GM18520 (cell line): ENCODE results near the gene GPR6.

Source experiments
- ATAC-seq: cut with Tn5 transposase; IDR thresholded peaks from one replicate; pipeline ENCODE4 v1.9.1; 2021; ENCODE audit not compliant: unreplicated experiment

The GPR6 gene

DNA sequence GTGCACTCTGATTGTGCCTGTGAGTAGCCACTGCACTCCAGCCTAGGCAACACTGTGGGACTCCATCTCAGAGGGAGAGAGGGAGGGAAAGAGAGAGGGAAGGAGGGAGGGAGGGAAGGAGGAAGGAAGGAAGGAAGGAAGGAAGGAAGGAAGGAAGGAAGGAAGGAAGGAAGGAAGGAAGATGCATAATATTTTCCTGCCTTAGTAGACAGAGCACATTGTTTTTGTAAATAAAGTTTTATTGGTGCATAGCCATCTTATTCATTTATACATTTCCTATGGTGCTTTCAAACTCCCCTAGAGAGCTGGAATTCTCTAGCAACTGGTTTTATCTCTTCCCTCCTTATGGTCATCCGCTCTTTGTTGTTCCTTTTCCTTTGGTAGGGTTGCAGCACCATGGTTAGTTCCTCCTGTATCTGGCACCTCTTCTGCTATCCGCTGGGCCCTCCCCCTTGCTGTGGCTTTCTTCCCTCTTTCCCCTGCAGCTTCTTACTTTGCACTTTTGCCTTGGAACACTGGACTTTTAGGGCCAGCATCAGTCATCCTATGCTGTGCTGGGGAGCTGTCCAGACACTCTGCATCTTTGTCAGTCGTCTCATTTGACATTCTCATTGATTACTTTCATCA is 20.2 kb downstream of the GPR6 start:
- ATAC-seq = no peak

DNA sequence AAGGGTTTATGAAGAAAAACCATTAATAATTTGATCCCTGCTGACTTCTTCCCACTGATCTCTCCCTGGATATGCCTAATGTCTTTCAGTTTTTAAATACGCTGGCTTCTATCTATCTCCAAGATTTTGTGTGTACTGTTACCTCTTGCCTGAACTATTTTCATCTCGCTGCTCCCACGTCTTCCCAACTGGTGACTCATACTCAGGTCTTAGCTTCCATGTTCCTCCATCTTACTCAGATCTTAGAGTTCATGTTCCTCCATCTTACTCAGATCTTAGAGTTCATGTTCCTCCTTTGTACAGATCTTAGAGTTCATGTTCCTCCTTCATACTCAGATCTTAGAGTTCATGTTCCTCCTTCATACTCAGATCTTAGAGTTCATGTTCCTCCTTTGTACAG is 21.6 kb downstream of the GPR6 start:
- no peak for ATAC-seq

DNA sequence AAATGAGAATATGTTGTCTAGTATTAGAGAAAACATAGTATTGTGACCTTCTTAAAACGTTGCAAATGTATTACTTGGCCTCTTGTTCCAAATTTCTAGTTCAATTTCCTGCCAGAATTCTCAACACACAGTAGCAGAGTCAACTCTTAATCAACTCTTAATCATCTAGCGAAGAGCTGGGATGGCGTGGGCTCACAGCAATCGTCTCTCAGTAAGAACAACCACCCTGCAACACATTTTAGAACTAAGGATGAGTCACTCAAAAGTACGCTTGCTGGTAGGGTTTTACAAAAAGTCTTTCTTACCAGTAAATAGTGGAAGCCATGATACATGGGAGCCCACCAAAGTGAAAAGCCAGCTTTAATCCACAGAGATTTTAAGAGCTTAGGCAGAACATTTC is 24.6 kb downstream of the GPR6 start:
- ATAC-seq = no peak

DNA sequence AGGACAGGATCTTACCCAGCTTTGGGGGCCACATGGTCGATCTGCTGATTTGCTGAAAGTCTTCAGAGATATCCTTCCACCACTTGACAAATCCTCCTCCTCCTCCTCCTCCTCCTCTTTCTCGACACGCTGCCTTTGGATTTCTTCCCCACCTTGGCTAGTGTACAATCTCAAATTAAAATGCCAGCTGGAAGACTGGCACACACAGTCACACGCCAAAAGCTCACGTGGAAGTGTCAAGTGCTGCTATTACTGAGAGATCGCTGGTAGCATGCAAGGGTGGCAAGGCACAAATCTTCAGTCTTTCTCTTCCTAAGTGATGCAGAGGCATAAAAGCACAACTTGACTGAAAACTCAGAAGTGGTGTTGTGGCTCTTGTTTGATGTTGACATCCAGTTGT is 35.3 kb downstream of the GPR6 start:
- no peak for ATAC-seq

DNA sequence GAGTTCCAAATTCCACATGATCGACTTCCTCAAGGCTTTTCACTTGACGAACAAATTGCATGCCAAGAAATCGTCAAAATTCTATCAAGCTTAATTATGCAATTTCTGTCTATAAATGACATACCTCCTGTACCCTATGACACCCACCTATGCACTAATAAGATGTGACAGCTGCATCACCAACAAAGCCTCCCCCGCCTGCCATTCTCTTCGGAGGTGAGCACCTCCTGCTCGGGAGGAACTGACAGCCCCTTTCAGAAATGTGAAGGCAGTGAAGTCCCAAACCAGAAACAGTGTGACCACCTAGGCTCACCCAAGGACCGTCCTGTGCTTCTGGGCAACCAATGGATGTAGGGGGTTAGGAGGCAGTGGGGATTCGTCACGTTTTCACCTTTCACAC is 37.1 kb downstream of the GPR6 start:
- ATAC-seq = no peak

DNA sequence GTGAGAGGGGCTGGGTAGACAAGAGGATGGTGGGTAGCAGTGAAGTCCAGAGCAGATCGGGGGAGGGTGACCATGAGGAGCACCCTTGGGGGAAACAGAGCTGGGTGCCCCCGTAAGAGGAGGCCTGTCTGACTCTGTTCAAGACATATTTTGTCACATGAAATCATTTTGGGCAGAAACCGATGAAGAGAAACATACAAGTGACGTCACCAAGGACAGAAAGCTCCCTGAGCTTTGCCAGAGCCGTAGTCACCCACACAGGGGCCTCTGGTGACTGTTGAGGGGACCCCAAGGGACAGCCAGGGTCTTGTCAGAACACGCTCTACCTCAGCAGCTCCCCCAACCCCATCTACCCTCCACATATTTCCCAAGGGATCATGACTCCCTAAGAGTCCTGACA is 39.2 kb downstream of the GPR6 start:
- no peak for ATAC-seq

DNA sequence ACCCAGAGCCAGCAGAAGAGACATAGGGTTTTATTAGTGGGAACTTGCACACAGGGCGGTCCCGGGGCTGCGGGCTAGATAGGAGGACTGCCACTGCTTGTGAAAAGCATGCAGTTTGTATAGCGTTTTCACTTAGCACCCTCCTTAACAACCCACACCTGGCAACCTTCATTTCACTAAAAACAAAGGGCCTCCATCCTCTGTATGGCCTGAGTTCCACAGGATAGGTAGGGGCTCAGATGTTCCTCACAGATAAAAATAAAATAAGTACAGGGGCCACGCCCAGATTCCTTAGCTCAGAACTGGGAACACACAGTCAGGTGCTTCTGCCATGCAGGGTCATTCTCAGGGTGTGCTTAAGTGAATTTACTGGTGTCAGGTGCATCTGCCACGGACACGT is 39.8 kb downstream of the GPR6 start:
- ATAC-seq = no peak

DNA sequence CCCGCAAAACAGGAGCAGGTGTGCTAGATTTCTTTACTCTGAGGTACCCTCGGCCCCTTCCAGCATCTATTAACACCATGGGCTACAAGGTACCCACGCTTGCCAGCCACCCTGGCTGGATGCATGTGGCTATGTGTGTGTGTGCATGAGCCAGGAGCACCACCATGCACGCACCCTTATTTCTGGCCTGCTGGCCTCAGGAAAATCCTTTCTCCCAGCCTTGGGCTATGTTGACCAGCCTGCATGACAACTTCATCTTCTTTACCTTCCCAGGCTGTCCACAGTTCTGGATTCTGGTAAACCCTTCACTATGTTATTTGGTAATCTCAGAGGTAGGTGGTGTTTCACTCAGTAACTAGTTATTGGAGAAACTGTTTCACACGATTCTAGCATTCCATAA is 40.4 kb downstream of the GPR6 start:
- ATAC-seq = no peak

DNA sequence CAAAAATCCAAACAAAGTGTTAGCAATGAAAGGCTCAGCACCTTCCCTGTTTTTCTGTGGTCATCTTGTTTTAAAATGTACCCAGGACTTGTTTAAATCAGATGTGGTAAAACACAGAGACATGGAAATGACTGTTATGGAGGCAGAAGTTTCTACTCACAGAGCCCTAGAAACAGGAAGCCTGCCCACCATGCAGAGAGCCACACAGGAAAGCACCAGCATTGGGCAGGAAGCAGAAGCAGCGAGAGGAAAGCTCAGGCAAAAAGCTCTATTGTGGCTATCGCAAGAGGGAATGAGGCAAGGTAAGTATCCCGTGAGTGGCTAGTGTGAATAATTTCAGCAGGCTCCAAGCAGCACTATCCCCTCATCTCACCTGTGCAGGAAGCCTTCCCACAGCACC is 42.8 kb downstream of the GPR6 start:
- no peak for ATAC-seq

DNA sequence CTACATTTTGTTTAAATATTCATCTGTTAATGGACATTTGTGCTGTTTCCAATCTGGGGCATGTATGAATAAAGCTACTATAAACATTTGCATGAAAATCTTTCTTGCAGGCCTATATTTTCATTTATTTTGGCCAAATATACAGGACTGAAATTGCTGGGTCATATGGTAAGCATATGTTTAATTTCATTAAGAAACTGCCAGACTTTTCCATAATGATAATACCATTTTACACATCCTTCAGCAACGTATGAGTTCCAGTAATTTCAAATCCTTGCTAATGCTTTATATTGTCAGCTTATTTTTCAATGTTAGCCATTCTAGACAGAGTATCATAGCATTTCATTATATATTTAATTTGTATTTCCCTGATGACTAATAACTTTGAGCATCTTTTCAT is 51.0 kb downstream of the GPR6 start:
- ATAC-seq = no peak
